GM19372 (cell line): ENCODE results near the gene TAS2R38.
"Not testable (repeated sequence)": the region's sequence is repeated elsewhere in the genome, so short reads cannot be mapped to it uniquely, and the experiment has no call there.

Experiments used
- ATAC-seq: cut with Tn5 transposase; IDR thresholded peaks from one replicate; pipeline ENCODE4 v1.9.1; 2021; ENCODE audit warnings: mild to moderate bottlenecking, low read depth, moderate library complexity; ENCODE audit not compliant: unreplicated experiment

The TAS2R38 gene

GRCh38 chr7:141973673-141974072, at the start of gene TAS2R38:
Gene TAS2R38, minus strand, starts transcription at chr7:141973773. Its CDS starts 84 bp downstream, at chr7:141973689.
- ATAC-seq, result no peak

GRCh38 chr7:142018154-142018553, 44.6 kb upstream of the TAS2R38 start:
- ATAC-seq, result no peak

GRCh38 chr7:142017451-142017850, 43.9 kb upstream of the TAS2R38 start:
- no peak for ATAC-seq

GRCh38 chr7:142012825-142013511, 39.4 kb upstream of the TAS2R38 start:
- no peak for ATAC-seq

GRCh38 chr7:142010952-142011548, 37.5 kb upstream of the TAS2R38 start:
- ATAC-seq, result no peak

- no peak for ATAC-seq
These were observed 35.6 kb upstream of the TAS2R38 start for GRCh38 chr7:142009187-142009586.

- ATAC-seq, result no peak
These were observed 33.0 kb upstream of the TAS2R38 start for GRCh38 chr7:142006577-142006976.

- ATAC-seq, result no peak
These were observed 28.6 kb upstream of the TAS2R38 start for GRCh38 chr7:142002179-142002578.

- ATAC-seq, result no peak
These were observed 27.7 kb upstream of the TAS2R38 start for GRCh38 chr7:142001163-142001874.

- ATAC-seq, result no peak
These were observed 26.7 kb upstream of the TAS2R38 start for GRCh38 chr7:142000244-142000643.

GRCh38 chr7:141999058-141999623, 25.6 kb upstream of the TAS2R38 start:
- ATAC-seq, result no peak

- ATAC-seq, result no peak
These were observed 19.8 kb upstream of the TAS2R38 start for GRCh38 chr7:141993354-141993753.

- no peak for ATAC-seq
These were observed 19.1 kb upstream of the TAS2R38 start for GRCh38 chr7:141992688-141993087.

GRCh38 chr7:141992156-141992555, 18.6 kb upstream of the TAS2R38 start:
- no peak for ATAC-seq

- ATAC-seq, result no peak
These were observed 17.6 kb upstream of the TAS2R38 start for GRCh38 chr7:141991140-141991539.

GRCh38 chr7:141990011-141990725, 16.6 kb upstream of the TAS2R38 start:
- no peak for ATAC-seq

GRCh38 chr7:141987803-141988202, 14.2 kb upstream of the TAS2R38 start:
- not testable (repeated sequence) for ATAC-seq

GRCh38 chr7:141986923-141987322, 13.3 kb upstream of the TAS2R38 start:
- ATAC-seq, result no peak

GRCh38 chr7:141985926-141986325, 12.4 kb upstream of the TAS2R38 start:
- not testable (repeated sequence) for ATAC-seq

- ATAC-seq, result no peak
These were observed 6.0 kb upstream of the TAS2R38 start for GRCh38 chr7:141979568-141979967.

GRCh38 chr7:141978351-141978750, 4.8 kb upstream of the TAS2R38 start:
- ATAC-seq, result no peak
